Measurements from ENCODE around the gene FRMD4A.

Gene FRMD4A

DNA sequence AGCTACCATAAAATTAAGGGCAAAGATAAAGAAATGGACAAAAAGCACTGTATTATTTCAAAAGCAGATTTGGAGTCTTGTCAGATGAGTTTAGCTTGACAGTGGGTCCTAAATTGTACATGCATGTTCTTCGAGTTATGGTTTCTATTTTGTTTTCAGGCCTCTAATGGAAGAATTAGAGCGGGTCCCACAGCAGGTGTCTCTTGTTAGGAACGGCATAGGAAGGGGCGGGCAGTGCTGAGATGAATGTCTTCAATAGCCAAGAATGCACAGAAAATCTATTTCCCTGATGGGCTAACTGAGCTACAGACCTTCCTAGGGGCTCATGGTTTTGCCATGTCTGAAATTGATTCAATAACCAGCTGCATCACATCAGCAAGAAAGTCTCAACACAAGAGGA is 304.4 kb downstream of the FRMD4A start:
- peaks cover 3 to 5% of the 10 kb centered on the region in 2 donors for H3K4me1 ChIP-seq (ENCODE audit: control insufficient read depth in 2 of 2, insufficient read depth in 1 of 2, low read depth in 1 of 2, low read length in 2 of 2)
- no peak overlapping the region for H3K18ac ChIP-seq (ENCODE audit: low read length)
- no peak overlapping the region for H2BK5ac ChIP-seq (ENCODE audit: low read length)
- no peak overlapping the region for H2BK120ac ChIP-seq (ENCODE audit: low read depth, low read length)
- no peak overlapping the region for H3K4me3 ChIP-seq (ENCODE audit: low read length in 2 of 2)
- H4K91ac ChIP-seq (ENCODE audit: low read depth, low read length, poor library complexity), result no peak overlapping the region
- no peak overlapping the region for H3K27ac ChIP-seq (replicated peaks; ENCODE audit: low read length)
- H3K79me1 ChIP-seq (ENCODE audit: low read depth, low read length), result no peaks in the 10 kb centered on the region
- no peak overlapping the region for H2AK5ac ChIP-seq (ENCODE audit: low read depth, low read length)
- H3K27me3 ChIP-seq (ENCODE audit: control insufficient read depth in 3 of 3, insufficient read depth in 3 of 3, low read depth in 1 of 3, low read length in 3 of 3), result no peaks in the 10 kb centered on the region
- H3K14ac ChIP-seq (ENCODE audit: low read length), result no peak overlapping the region
- no peak overlapping the region for H3K4ac ChIP-seq (ENCODE audit: low read length)
- H4K8ac ChIP-seq (ENCODE audit: low read depth, low read length), result no peak overlapping the region
- no peak overlapping the region for H3K23ac ChIP-seq (ENCODE audit: low read depth, low read length, poor library complexity)
- no peak overlapping the region for H3K4me2 ChIP-seq (ENCODE audit: insufficient read depth, low read length, poor library complexity, severe bottlenecking)
- H2BK12ac ChIP-seq (ENCODE audit: low read length), result no peak overlapping the region
- H3K36me3 ChIP-seq (replicated peaks in 1 of 2; ENCODE audit: control insufficient read depth in 2 of 2, insufficient read depth in 2 of 2, low read length in 2 of 2), result no peaks in the 10 kb centered on the region
- DNase-seq (ENCODE audit: low spot score), result no peak
- H2AFZ ChIP-seq (ENCODE audit: low read length), result peak overlapping the region; percentile 15
- no peak overlapping the region for H3K9ac ChIP-seq (ENCODE audit: low read depth, low read length, poor library complexity)
- no CpG with 5 or more reads among the region's 4 CpGs for WGBS, 2 donors (ENCODE audit: extremely low coverage in 2 of 2, insufficient read length in 2 of 2, insufficient replicate concordance in 1 of 2)
- no peaks in the 10 kb centered on the region for H3K9me3 ChIP-seq (replicated peaks in 1 of 2; ENCODE audit: control insufficient read depth in 2 of 2, insufficient read depth in 1 of 2, low read depth in 1 of 2, low read length in 2 of 2)
- no peak overlapping the region for H2BK15ac ChIP-seq (ENCODE audit: low read length)

DNA sequence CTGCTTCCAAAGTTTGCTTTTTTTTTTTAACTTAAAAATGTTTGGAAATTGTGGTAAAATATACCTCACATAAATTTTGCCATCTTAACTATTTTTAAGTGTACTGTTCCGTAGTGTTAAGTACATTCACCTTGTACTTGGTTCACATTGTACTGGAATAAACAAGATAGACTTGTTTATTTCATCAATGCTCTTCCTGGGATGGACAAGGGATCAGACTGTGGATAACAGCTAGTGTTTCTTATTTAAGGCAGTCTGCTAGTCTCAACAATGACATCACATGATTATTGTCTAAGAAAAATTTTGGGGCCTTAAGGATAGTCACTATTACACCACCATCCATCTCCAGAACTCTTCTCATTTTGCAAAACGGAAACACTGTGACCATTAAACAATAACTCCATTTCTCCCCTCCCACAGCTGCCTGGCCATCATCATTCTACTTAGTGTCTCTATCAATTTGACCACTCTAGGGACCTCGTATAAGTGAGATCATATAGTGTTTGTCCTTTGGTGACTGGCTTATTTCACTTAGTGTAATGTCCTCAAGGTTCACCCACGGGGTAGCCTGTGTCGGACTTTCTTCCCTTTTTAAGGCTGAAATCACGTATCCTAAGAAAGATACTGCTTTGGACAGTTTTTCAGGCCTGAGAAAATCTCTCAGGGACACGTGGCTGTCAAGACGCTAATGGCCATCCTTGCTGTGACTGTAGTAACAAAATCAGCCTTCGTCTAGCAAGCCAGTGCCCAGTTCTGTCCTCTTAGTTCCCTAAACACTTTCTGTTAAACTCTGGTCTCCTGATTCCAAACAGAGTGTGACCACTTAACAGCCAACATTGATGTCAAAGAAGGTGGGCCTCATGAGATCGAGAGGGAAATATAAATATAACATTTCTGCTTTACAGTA is 305.2 kb downstream of the FRMD4A start:
- no peak overlapping the region for H3K27ac ChIP-seq (replicated peaks; ENCODE audit: low read length)
- no peak overlapping the region for H2BK5ac ChIP-seq (ENCODE audit: low read length)

DNA sequence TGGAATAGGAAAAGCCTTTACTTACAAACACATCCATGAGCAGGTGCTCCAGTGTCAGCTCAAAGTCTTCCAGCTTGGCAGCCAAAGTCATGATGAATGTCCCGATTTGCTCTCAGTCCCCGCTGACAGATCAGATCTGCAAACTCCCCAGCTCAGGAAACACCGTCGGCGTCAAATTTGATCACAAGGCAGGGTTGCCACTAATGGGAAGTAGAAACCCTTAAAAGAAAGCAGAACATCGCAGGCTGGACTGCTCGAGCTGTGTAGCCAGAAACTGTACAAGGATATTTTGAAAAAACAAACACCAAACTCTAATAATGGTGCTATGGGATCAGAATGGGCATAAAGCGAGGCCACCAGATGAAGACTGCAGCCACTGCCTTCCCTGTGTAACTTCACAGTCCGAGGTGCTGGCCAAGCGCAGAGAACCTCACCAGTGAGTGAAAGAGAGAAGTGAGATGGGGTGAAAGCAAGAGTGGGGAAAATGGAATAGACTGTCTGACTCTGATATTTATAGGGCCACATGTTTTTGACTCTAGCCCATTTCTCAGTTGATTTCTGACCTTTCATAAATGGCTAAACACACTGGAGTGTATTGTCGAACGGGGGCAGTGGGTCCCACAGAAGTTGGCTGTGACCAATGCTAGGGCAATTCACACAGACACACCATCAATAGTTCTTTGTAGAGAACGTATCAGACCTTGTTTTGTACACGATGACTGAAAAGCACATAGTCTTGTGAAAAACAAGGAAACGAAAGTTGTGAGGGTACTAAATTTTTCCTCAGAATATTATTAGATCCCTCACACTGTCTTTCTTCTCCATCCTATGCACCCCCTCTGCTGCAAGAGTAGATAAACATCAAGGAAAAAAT is 306.2 kb downstream of the FRMD4A start:
- no peak for DNase-seq (ENCODE audit: low spot score)
- Histone ChIP-seq H3K4me2 (ENCODE audit: insufficient read depth, low read length, poor library complexity, severe bottlenecking) (no peak overlapping the region), H3K36me3 (replicated peaks in 1 of 2; ENCODE audit: control insufficient read depth in 2 of 2, insufficient read depth in 2 of 2, low read length in 2 of 2) (no peaks in the 10 kb centered on the region), H3K14ac (ENCODE audit: low read length) (no peak overlapping the region), H2BK15ac (ENCODE audit: low read length) (no peak overlapping the region), H2BK120ac (ENCODE audit: low read depth, low read length) (no peak overlapping the region), H3K27ac (replicated peaks; ENCODE audit: low read length) (no peak overlapping the region), H3K4me3 (ENCODE audit: low read length in 2 of 2) (no peak overlapping the region), H3K9me3 (replicated peaks in 1 of 2; ENCODE audit: control insufficient read depth in 2 of 2, insufficient read depth in 1 of 2, low read depth in 1 of 2, low read length in 2 of 2) (no peaks in the 10 kb centered on the region), H2AFZ (ENCODE audit: low read length) (no peak overlapping the region), H3K4ac (ENCODE audit: low read length) (no peak overlapping the region), H3K23ac (ENCODE audit: low read depth, low read length, poor library complexity) (no peak overlapping the region), H3K18ac (ENCODE audit: low read length) (no peak overlapping the region), H3K9ac (ENCODE audit: low read depth, low read length, poor library complexity) (no peak overlapping the region), H4K91ac (ENCODE audit: low read depth, low read length, poor library complexity) (no peak overlapping the region), H2BK12ac (ENCODE audit: low read length) (no peak overlapping the region), H3K4me1 (ENCODE audit: control insufficient read depth in 2 of 2, insufficient read depth in 1 of 2, low read depth in 1 of 2, low read length in 2 of 2) (peaks cover 13 to 14% of the 10 kb centered on the region in 2 donors), H2BK5ac (ENCODE audit: low read length) (no peak overlapping the region), H4K8ac (ENCODE audit: low read depth, low read length) (no peak overlapping the region), H3K79me1 (ENCODE audit: low read depth, low read length) (no peaks in the 10 kb centered on the region), H2AK5ac (ENCODE audit: low read depth, low read length) (no peak overlapping the region), H3K27me3 (ENCODE audit: control insufficient read depth in 3 of 3, insufficient read depth in 3 of 3, low read depth in 1 of 3, low read length in 3 of 3) (no peaks in the 10 kb centered on the region)
- no CpG with 5 or more reads among the region's 15 CpGs for WGBS, 2 donors (ENCODE audit: extremely low coverage in 2 of 2, insufficient read length in 2 of 2, insufficient replicate concordance in 1 of 2)

More for the DNA sequence above, 305.2 kb downstream of the FRMD4A start:
- Histone ChIP-seq H2BK120ac (ENCODE audit: low read depth, low read length) (no peak overlapping the region), H3K4me1 (ENCODE audit: control insufficient read depth in 2 of 2, insufficient read depth in 1 of 2, low read depth in 1 of 2, low read length in 2 of 2) (peaks cover 6 to 8% of the 10 kb centered on the region in 2 donors), H3K4me3 (ENCODE audit: low read length in 2 of 2) (no peak overlapping the region), H3K23ac (ENCODE audit: low read depth, low read length, poor library complexity) (no peak overlapping the region), H3K36me3 (replicated peaks in 1 of 2; ENCODE audit: control insufficient read depth in 2 of 2, insufficient read depth in 2 of 2, low read length in 2 of 2) (no peaks in the 10 kb centered on the region), H3K27me3 (ENCODE audit: control insufficient read depth in 3 of 3, insufficient read depth in 3 of 3, low read depth in 1 of 3, low read length in 3 of 3) (no peaks in the 10 kb centered on the region), H2AK5ac (ENCODE audit: low read depth, low read length) (no peak overlapping the region), H2BK12ac (ENCODE audit: low read length) (no peak overlapping the region), H3K9me3 (replicated peaks in 1 of 2; ENCODE audit: control insufficient read depth in 2 of 2, insufficient read depth in 1 of 2, low read depth in 1 of 2, low read length in 2 of 2) (no peaks in the 10 kb centered on the region), H3K9ac (ENCODE audit: low read depth, low read length, poor library complexity) (no peak overlapping the region), H4K8ac (ENCODE audit: low read depth, low read length) (no peak overlapping the region), H3K79me1 (ENCODE audit: low read depth, low read length) (no peaks in the 10 kb centered on the region), H3K4ac (ENCODE audit: low read length) (no peak overlapping the region), H3K14ac (ENCODE audit: low read length) (no peak overlapping the region), H2AFZ (ENCODE audit: low read length) (no peak overlapping the region), H2BK15ac (ENCODE audit: low read length) (no peak overlapping the region), H4K91ac (ENCODE audit: low read depth, low read length, poor library complexity) (no peak overlapping the region), H3K18ac (ENCODE audit: low read length) (no peak overlapping the region), H3K4me2 (ENCODE audit: insufficient read depth, low read length, poor library complexity, severe bottlenecking) (no peak overlapping the region)
- no peak for DNase-seq (ENCODE audit: low spot score)
- no CpG with 5 or more reads among the region's 10 CpGs for WGBS, 2 donors (ENCODE audit: extremely low coverage in 2 of 2, insufficient read length in 2 of 2, insufficient replicate concordance in 1 of 2)

All from neuronal stem cell (in vitro differentiated cells).